B cell (primary cell): ENCODE measurements around the gene LIG1.

Experiments
- CTCF ChIP-seq: fragments of 200-600 bp; IDR thresholded peaks from one replicate; pipeline ENCODE4 v1.8.0; 2022; ENCODE audit warnings: antibody characterized with exemption, mild to moderate bottlenecking
- EZH2 ChIP-seq: IDR thresholded peaks from 2 replicates; pipeline ENCODE4 v1.6.1; 2012; ENCODE audit warnings: borderline replicate concordance, low read depth, mild to moderate bottlenecking, moderate library complexity, low read length; ENCODE audit not compliant: insufficient read depth, poor library complexity, severe bottlenecking

DNA sequence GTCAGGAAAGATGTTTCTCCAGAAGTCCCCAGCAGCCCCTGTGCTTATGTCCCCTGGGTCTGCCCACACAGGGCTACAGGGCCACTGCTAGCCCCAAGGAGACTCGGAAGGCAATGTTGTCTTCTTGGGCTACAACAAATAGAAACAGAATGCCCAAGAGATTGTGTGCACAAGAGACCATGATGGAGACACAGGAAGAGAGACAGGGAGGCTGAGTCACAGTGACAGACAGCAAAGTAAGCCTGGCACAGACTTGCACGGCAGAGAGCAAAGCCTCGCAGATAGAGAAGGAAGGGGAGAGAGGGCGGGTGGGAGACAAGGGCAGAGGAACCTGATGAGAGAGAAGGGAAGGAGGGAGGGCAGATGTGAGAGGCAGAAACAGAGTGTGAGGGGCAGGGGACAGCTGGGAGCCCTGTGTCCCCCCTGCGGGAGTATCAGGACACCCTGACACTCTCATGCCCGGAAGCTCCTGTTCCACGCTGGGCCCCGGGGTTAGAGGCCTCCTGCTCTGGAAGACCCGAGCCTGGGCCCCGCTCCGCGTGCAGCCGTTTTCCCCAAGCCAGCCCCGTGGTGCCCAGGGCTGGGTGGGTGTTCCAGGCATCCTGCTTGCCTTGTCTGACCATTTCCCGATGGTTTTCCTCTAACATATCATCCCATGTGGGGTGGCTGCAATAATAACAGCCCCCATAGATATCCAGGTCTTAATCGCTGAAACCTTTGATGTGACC lies 56.8 kb downstream of the LIG1 start:
- TF ChIP-seq EZH2 = no peak
- no peak for TF ChIP-seq CTCF
